ENCODE data around the gene GFI1B. TPM values are rescaled to one million over a fixed set of nuclear protein-coding genes. Genes with fewer than 3 reads are reported as not detected.
A peak's percentile ranks its signal among the peaks of the same experiment; 100 is the strongest.

GFI1B gene
- 0.61 TPM for total RNA-seq
- polyA plus RNA-seq = 0.34 TPM
- long read RNA-seq, donor 1 = 0 reads
- long read RNA-seq, donor 2 = 0 reads
- long read RNA-seq, donor 3 = 0 reads
- long read RNA-seq, donor 4 = 0 reads
- long read RNA-seq, donor 5 = 0 reads
- long read RNA-seq, donor 6 = 0 reads
- long read RNA-seq, donor 7 = 0 reads
- long read RNA-seq, donor 8 = 0 reads
- long read RNA-seq, donor 9 = 0 reads
- long read RNA-seq, donor 10 = 0 reads

DNA sequence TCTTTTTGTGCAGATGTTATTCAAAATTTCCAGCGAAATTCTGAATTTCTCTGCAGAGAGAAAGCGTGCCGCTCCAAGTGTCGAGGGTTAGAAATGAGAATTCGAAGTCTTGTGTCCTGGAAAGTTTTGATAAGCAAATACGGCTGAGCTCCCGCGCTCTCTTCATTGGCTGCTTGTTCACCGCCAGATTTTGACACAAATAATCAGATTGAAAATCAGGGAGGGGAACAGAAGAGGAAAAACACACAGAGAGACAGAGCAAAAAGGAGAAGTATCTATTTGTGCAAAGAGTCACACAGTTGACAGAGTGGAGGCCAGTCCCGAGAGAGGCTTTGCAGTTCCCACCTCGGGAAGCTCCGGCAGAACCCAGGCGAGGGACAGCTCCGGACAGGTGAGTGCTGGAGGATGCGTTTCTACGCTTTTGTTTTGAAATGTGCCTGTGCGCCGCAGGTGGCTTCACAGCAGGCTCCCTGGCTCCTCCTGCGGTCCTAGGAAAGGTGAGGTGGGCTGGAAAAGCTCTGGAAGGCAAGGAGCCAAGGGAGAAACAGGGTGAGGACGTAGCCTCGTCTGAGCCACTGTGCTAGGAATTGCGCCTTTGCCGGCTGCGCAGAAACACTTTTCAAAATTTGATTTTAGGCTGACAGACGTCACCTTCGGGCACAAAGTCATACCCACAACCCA is at the start of gene GFI1B:
TSS of gene GFI1B (plus strand) at position 244 of the 681 bp plus-strand sequence. CDS start 7,985 bp downstream, outside the sequence.
- no peak for DNase-seq (ENCODE audit: low read depth in 6 of 9, low spot score in 9 of 9)
- no peaks in the 10 kb centered on the region for H3K36me3 ChIP-seq (ENCODE audit: control insufficient read depth in 2 of 2, insufficient read depth in 2 of 2, low read length in 1 of 2)
- peaks cover 0 to 3% of the 10 kb centered on the region in 2 donors for H3K9me3 ChIP-seq (ENCODE audit: control insufficient read depth in 2 of 2, insufficient read depth in 1 of 2, low read length in 1 of 2)
- 7% methylated on average over 26 of the region's 26 CpGs for WGBS
- H3K27me3 ChIP-seq (ENCODE audit: control insufficient read depth in 2 of 2, insufficient read depth in 1 of 2, low read length in 1 of 2) = peaks cover 16 to 41% of the 10 kb centered on the region in 2 donors
- H3K27ac ChIP-seq (ENCODE audit: low read depth in 1 of 2, low read length in 1 of 2) = no peak within 1 kb of the TSS
- H3K4me1 ChIP-seq (ENCODE audit: control insufficient read depth in 2 of 2, insufficient read depth in 2 of 2, low read length in 2 of 2) = peaks cover 0 to 4% of the 10 kb centered on the region in 2 donors
- no peak within 1 kb of the TSS for H3K4me3 ChIP-seq (ENCODE audit: low read length in 2 of 2)

DNA sequence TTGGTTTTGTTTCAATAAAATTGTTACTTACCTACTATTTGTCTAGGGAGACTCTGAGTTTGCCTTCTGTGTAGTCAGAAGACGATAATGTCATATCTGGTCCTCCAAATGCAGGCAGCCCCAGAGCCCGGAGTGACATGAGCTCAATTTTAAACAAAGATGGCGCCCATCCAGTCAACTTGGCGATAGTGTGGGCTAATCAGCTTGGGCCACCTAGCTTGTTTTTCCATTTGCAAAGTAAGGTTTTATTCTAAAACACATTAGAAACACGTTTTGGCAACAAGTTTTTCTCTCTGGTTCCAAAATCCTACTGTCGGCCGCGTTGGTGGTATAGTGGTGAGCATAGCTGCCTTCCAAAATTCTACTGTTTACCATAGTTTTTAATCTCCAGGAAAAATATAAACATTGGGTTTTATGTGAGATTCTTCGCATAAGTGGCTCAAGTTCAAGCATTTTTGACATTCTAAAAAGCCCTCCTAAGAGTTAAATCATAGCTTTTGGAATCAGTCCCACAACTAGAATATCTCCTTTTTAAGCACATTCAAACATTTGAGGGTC is 47.2 kb upstream of the GFI1B start:
- Histone ChIP-seq H3K27ac (ENCODE audit: low read depth in 1 of 2, low read length in 1 of 2) (no peak overlapping the region), H3K4me3 (ENCODE audit: low read length in 2 of 2) (no peak overlapping the region), H3K4me1 (ENCODE audit: control insufficient read depth in 2 of 2, insufficient read depth in 2 of 2, low read length in 2 of 2) (no peaks in the 10 kb centered on the region), H3K36me3 (ENCODE audit: control insufficient read depth in 2 of 2, insufficient read depth in 2 of 2, low read length in 1 of 2) (peaks cover 13 to 23% of the 10 kb centered on the region in 2 donors), H3K27me3 (ENCODE audit: control insufficient read depth in 2 of 2, insufficient read depth in 1 of 2, low read length in 1 of 2) (no peaks in the 10 kb centered on the region), H3K9me3 (ENCODE audit: control insufficient read depth in 2 of 2, insufficient read depth in 1 of 2, low read length in 1 of 2) (no peaks in the 10 kb centered on the region)
- 98% methylated on average over 9 of the region's 9 CpGs for WGBS
- no peak for DNase-seq (ENCODE audit: low read depth in 6 of 9, low spot score in 9 of 9)

DNA sequence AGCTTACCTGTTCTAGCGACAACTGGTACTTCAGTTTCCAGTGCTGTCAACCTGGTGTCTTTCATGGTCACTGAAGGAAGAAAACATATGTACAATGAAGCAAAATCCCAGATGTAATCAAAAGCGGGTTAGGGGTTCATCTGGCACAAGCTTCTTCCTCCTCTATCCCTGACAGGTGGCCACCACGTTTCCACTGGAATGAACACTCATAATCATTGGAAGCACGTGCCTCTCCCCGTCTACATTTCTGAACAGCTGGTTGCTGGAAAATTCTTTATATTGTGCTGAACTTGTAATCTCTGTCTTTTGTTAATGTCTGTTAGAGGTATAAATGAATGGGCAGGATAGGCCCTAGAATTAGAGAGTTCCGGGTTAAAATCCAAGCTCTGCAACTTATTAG is 43.5 kb upstream of the GFI1B start:
- H3K4me1 ChIP-seq (ENCODE audit: control insufficient read depth in 2 of 2, insufficient read depth in 2 of 2, low read length in 2 of 2) = no peaks in the 10 kb centered on the region
- no peak for DNase-seq (ENCODE audit: low read depth in 6 of 9, low spot score in 9 of 9)
- no peaks in the 10 kb centered on the region for H3K27me3 ChIP-seq (ENCODE audit: control insufficient read depth in 2 of 2, insufficient read depth in 1 of 2, low read length in 1 of 2)
- H3K36me3 ChIP-seq (ENCODE audit: control insufficient read depth in 2 of 2, insufficient read depth in 2 of 2, low read length in 1 of 2) = peaks cover 0 to 3% of the 10 kb centered on the region in 2 donors
- H3K27ac ChIP-seq (ENCODE audit: low read depth in 1 of 2, low read length in 1 of 2) = no peak overlapping the region
- 98% methylated on average over 6 of the region's 6 CpGs for WGBS
- H3K9me3 ChIP-seq (ENCODE audit: control insufficient read depth in 2 of 2, insufficient read depth in 1 of 2, low read length in 1 of 2) = no peaks in the 10 kb centered on the region
- no peak overlapping the region for H3K4me3 ChIP-seq (ENCODE audit: low read length in 2 of 2)

DNA sequence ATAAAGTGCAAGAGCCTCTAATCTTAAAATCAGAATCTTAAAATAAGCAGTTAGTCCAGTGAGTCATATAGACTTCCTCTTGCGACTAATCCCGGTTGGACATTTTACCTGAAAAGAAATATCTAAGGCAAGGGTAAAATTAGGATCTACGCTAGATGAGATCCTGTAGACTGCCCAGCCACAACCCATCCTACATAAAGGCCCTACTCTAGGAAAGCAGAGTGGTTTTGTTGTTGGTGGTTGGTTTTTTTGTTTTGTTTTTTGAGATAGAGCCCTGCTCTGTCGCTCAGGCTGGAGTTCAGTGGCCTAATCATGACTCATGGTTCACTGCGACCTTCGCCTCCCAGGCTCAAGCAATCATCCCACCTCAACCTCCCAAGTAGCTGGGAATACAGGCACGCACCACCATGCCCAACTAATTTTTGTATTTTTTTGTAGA is 41.0 kb upstream of the GFI1B start:
- 99% methylated on average over 7 of the region's 7 CpGs for WGBS
- no peaks in the 10 kb centered on the region for H3K27me3 ChIP-seq (ENCODE audit: control insufficient read depth in 2 of 2, insufficient read depth in 1 of 2, low read length in 1 of 2)
- no peak overlapping the region for H3K4me3 ChIP-seq (ENCODE audit: low read length in 2 of 2)
- no peak overlapping the region for H3K27ac ChIP-seq (ENCODE audit: low read depth in 1 of 2, low read length in 1 of 2)
- no peak for DNase-seq (ENCODE audit: low read depth in 6 of 9, low spot score in 9 of 9)
- peaks cover 0 to 3% of the 10 kb centered on the region in 2 donors for H3K36me3 ChIP-seq (ENCODE audit: control insufficient read depth in 2 of 2, insufficient read depth in 2 of 2, low read length in 1 of 2)
- H3K9me3 ChIP-seq (ENCODE audit: control insufficient read depth in 2 of 2, insufficient read depth in 1 of 2, low read length in 1 of 2) = no peaks in the 10 kb centered on the region
- H3K4me1 ChIP-seq (ENCODE audit: control insufficient read depth in 2 of 2, insufficient read depth in 2 of 2, low read length in 2 of 2) = no peaks in the 10 kb centered on the region

DNA sequence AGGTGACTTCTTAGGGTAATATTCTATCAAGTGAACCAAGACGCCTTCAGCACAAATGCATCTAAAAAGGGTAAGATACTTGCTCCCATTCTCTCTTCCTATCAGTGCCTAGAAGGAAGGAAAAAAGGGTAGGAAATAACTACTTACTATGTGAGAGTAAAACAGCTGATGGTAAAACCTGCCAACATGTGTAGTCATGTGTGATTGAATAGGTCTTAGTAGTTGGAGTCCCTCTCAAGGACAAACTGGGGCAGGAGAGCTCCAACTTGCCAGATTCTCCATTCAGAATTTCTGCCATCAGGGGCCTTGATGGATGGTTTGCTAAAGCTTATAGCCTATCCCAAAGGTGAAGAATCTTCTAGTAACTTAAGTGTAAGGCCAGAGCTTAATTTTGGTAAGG is 39.3 kb upstream of the GFI1B start:
- Histone ChIP-seq H3K27me3 (ENCODE audit: control insufficient read depth in 2 of 2, insufficient read depth in 1 of 2, low read length in 1 of 2) (no peaks in the 10 kb centered on the region), H3K4me3 (ENCODE audit: low read length in 2 of 2) (no peak overlapping the region), H3K36me3 (ENCODE audit: control insufficient read depth in 2 of 2, insufficient read depth in 2 of 2, low read length in 1 of 2) (no peaks in the 10 kb centered on the region), H3K4me1 (ENCODE audit: control insufficient read depth in 2 of 2, insufficient read depth in 2 of 2, low read length in 2 of 2) (peaks cover 9 to 10% of the 10 kb centered on the region in 2 donors), H3K9me3 (ENCODE audit: control insufficient read depth in 2 of 2, insufficient read depth in 1 of 2, low read length in 1 of 2) (no peaks in the 10 kb centered on the region), H3K27ac (ENCODE audit: low read depth in 1 of 2, low read length in 1 of 2) (no peak overlapping the region)
- no peak for DNase-seq (ENCODE audit: low read depth in 6 of 9, low spot score in 9 of 9)
- 100% methylated on average over 1 of the region's 1 CpG for WGBS

DNA sequence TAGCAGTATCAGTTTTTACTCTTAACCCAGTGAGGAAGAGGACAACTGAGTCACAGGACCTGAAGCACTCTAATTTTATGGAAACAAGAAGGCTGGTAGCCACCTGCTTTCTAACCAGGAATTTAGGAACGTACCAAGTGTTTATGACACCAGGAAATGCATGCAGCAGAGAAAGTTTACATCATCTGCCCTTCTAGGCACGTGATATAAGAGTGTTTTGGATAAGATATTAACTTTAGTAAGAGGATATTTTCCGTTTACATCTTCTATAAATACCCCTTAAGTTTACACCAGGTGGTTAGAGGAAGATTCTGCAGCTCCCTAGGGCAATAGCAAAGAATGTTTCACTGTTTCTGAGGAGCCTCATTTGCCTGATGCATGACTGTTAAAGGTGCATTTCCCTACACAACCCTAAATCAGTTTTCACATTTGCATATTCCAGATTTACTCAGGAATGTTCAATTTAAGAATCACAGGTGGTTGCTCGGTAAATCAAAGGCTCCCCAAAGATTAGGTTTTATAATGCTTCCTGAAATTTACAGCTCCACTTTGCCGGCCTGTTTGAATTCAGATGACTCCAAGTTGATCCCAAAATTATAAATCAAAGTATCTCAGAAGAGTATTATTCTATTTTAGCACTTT is 35.8 kb upstream of the GFI1B start:
- no peak overlapping the region for H3K4me3 ChIP-seq (ENCODE audit: low read length in 2 of 2)
- 79% methylated on average over 5 of the region's 5 CpGs for WGBS

DNA sequence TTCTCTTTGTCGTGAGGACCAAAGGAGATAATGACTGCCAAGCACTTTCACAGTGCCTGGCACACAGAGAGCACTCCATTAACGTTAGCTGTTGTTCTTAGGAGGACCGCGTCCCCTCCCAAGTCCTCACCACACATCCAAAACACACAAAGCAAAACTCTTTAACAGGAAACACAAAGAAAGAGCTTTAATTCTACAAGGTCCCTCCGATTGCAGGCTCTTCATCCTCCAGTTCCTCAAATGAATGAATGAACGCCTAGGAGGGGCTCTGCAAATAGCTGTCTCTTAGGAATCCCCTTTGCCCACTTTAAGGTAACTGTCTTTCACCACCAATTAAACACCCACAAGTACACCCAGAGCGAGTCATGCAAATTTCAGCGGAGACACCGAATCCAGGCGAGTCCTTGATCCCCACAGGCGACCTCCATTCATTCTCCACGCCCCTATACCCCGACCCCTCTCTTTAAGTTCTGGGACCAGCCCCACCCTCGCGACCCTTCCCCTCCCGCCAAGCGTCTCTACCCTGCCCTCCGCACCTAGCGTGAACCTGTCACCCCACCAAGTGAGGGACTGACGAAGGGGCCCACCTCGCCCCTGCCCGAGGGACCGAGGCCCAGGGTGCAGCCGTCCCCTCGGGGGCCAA is 34.7 kb upstream of the GFI1B start:
- peak overlapping the region; percentile 96 to 99 for H3K4me3 ChIP-seq (ENCODE audit: low read length in 2 of 2)
- peak in 1 of 9 donors; percentile 15 for DNase-seq (ENCODE audit: low read depth in 6 of 9, low spot score in 9 of 9)
- H3K36me3 ChIP-seq (ENCODE audit: control insufficient read depth in 2 of 2, insufficient read depth in 2 of 2, low read length in 1 of 2) = no peaks in the 10 kb centered on the region
- H3K27ac ChIP-seq (ENCODE audit: low read depth in 1 of 2, low read length in 1 of 2) = peak overlapping the region; percentile 90 to 91
- no peaks in the 10 kb centered on the region for H3K27me3 ChIP-seq (ENCODE audit: control insufficient read depth in 2 of 2, insufficient read depth in 1 of 2, low read length in 1 of 2)
- WGBS = 4% methylated on average over 25 of the region's 25 CpGs
- no peaks in the 10 kb centered on the region for H3K9me3 ChIP-seq (ENCODE audit: control insufficient read depth in 2 of 2, insufficient read depth in 1 of 2, low read length in 1 of 2)
- H3K4me1 ChIP-seq (ENCODE audit: control insufficient read depth in 2 of 2, insufficient read depth in 2 of 2, low read length in 2 of 2) = peaks cover 13 to 21% of the 10 kb centered on the region in 2 donors

More for the DNA sequence above, 35.8 kb upstream of the GFI1B start:
- Histone ChIP-seq H3K4me1 (ENCODE audit: control insufficient read depth in 2 of 2, insufficient read depth in 2 of 2, low read length in 2 of 2) (peaks cover 13 to 21% of the 10 kb centered on the region in 2 donors), H3K27ac (ENCODE audit: low read depth in 1 of 2, low read length in 1 of 2) (no peak overlapping the region), H3K36me3 (ENCODE audit: control insufficient read depth in 2 of 2, insufficient read depth in 2 of 2, low read length in 1 of 2) (no peaks in the 10 kb centered on the region), H3K27me3 (ENCODE audit: control insufficient read depth in 2 of 2, insufficient read depth in 1 of 2, low read length in 1 of 2) (no peaks in the 10 kb centered on the region), H3K9me3 (ENCODE audit: control insufficient read depth in 2 of 2, insufficient read depth in 1 of 2, low read length in 1 of 2) (no peaks in the 10 kb centered on the region)
- DNase-seq (ENCODE audit: low read depth in 6 of 9, low spot score in 9 of 9) = no peak

DNA sequence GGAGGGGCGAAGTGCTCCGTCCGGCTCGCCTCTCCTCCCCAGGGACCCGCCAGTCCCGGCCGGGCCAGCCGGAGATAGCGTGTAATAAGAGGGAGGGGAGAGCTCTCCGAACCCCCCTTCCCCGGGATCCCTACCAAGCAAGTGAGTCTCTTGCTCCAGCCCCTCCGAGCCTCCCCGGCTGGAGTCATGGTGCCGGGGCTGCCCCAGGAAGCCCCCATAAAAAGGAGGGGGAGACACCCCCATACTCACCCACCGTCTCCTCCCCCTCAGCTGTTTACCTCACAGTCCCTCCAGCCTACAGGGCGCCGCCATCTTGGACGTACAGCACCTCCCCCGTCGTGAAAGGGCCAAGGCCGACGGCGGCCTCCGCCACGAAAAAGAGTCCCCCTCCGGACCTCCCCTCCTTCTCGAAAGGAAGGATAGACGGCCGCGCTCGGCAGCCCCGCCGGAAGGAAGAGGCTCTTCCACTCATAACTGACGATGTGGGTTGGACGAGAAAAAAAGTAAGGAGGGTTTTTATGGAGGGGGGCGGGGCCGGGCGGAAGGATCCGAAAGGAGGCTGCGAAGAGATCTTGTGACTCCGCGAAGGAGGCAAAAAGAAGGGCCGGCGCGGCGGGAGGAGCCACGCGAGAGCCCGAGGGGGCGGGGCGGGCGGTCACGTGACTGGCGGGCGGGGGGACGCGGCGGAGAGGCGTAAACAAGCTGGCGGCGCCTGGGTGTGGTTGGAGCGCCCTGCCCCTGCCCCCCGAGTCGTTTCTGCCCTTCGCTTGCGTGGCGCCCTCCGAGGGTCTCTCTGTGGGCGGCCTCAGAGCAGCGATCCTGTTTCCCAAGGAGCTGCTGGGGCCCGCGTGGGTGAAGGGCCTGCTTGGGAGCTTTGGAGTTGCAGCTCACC is 34.0 kb upstream of the GFI1B start, which contains the start of gene TSC1:
TSS of gene TSC1 (minus strand) at position 323 of the 892 bp plus-strand sequence. CDS start 15,744 bp downstream, outside the sequence.
- no peaks in the 10 kb centered on the region for H3K9me3 ChIP-seq (ENCODE audit: control insufficient read depth in 2 of 2, insufficient read depth in 1 of 2, low read length in 1 of 2)
- no peaks in the 10 kb centered on the region for H3K36me3 ChIP-seq (ENCODE audit: control insufficient read depth in 2 of 2, insufficient read depth in 2 of 2, low read length in 1 of 2)
- peak within 1 kb of the TSS; percentile 96 to 99 for H3K4me3 ChIP-seq (ENCODE audit: low read length in 2 of 2)
- peak; percentile 82 to 98 (median 93) for DNase-seq (ENCODE audit: low read depth in 6 of 9, low spot score in 9 of 9)
- peaks cover 13 to 21% of the 10 kb centered on the region in 2 donors for H3K4me1 ChIP-seq (ENCODE audit: control insufficient read depth in 2 of 2, insufficient read depth in 2 of 2, low read length in 2 of 2)
- peak within 1 kb of the TSS; percentile 90 to 98 for H3K27ac ChIP-seq (ENCODE audit: low read depth in 1 of 2, low read length in 1 of 2)
- WGBS = under 1% methylated on average over 72 of the region's 72 CpGs
- no peaks in the 10 kb centered on the region for H3K27me3 ChIP-seq (ENCODE audit: control insufficient read depth in 2 of 2, insufficient read depth in 1 of 2, low read length in 1 of 2)
